A673 (cell line): Measurements from ENCODE around the gene GAS2L3.

ENCODE experiments used
- CTCF ChIP-seq: fragments of 300-800, 200-600 bp; sonication (generic); conservative IDR thresholded peaks from 2 replicates; pipeline ENCODE4 v1.5.1; 2017; ENCODE audit warnings: low read depth, mild to moderate bottlenecking, antibody characterized with exemption, low read length, moderate library complexity, mixed read lengths
- EZH2 ChIP-seq: fragments of 200-600 bp; sonication (generic); IDR thresholded peaks from 2 replicates; pipeline ENCODE4 v1.6.1; 2017; ENCODE audit warnings: borderline replicate concordance, low read depth, mild to moderate bottlenecking, mixed read lengths, antibody characterized with exemption, low read length; ENCODE audit not compliant: poor library complexity, severe bottlenecking

- TF ChIP-seq CTCF (no peak), EZH2 (no peak)
Observed at GRCh38 chr12:100651694-100652093, 78.2 kb downstream of the GAS2L3 start.
